ENCODE data around the gene DUSP28.

The DUSP28 gene

GRCh38 chr2:240575101-240575965 is 15.2 kb downstream of the DUSP28 start:
- no peaks in the 10 kb centered on the region for H3K27me3 ChIP-seq (ENCODE audit: control insufficient read depth in 1 of 2, insufficient read depth in 1 of 2, low read length in 2 of 2)
- peaks cover 30% of the 10 kb centered on the region for H3K4me1 ChIP-seq (ENCODE audit: control insufficient read depth, insufficient read depth, low read depth, low read length)
- H3K23ac ChIP-seq (ENCODE audit: low read length in 2 of 2), result no peak overlapping the region
- no peak overlapping the region for H2BK15ac ChIP-seq (ENCODE audit: low read depth, poor library complexity, severe bottlenecking)
- peaks cover 61% of the 10 kb centered on the region for H3K79me1 ChIP-seq (replicated peaks; ENCODE audit: low read length, poor library complexity, severe bottlenecking)
- H3K18ac ChIP-seq (ENCODE audit: low read depth in 1 of 2, low read length in 2 of 2), result no peak overlapping the region
- no peak overlapping the region for H3K9ac ChIP-seq (ENCODE audit: low read length)
- H4K8ac ChIP-seq (ENCODE audit: low read length), result no peak overlapping the region
- no peak overlapping the region for H2BK12ac ChIP-seq (ENCODE audit: low read length in 2 of 2)
- 94% methylated on average over 23 of the region's 23 CpGs for WGBS
- no peak overlapping the region for H3K4me2 ChIP-seq (ENCODE audit: low read length, poor library complexity, severe bottlenecking)
- no peak overlapping the region for H2AK5ac ChIP-seq (ENCODE audit: low read length, severe bottlenecking)
- no peak overlapping the region for H2BK120ac ChIP-seq (ENCODE audit: low read depth, low read length)
- no peak overlapping the region for H4K91ac ChIP-seq (ENCODE audit: low read length)
- H3K4me3 ChIP-seq (ENCODE audit: insufficient read depth in 1 of 2, low read depth in 1 of 2, low read length in 2 of 2), result no peak overlapping the region
- H3K36me3 ChIP-seq (ENCODE audit: control insufficient read depth in 1 of 2, insufficient read depth in 2 of 2, low read depth in 1 of 2, low read length in 2 of 2), result peaks cover 49 to 80% of the 10 kb centered on the region in 2 experiments
- H2BK5ac ChIP-seq (ENCODE audit: low read depth, low read length, poor library complexity, severe bottlenecking), result no peak overlapping the region
- no peak overlapping the region for H3K27ac ChIP-seq (ENCODE audit: low read length, poor library complexity, severe bottlenecking)
- no peak overlapping the region for H3K4ac ChIP-seq (ENCODE audit: low read depth in 1 of 2, low read length in 2 of 2)
- no peaks in the 10 kb centered on the region for H3K9me3 ChIP-seq (ENCODE audit: control insufficient read depth, low read length)
- H3K14ac ChIP-seq (ENCODE audit: low read length in 2 of 2), result no peak overlapping the region
- H2AFZ ChIP-seq (ENCODE audit: low read depth, low read length), result no peak overlapping the region
- no peak for DNase-seq

- Histone ChIP-seq H2BK15ac (ENCODE audit: low read depth, poor library complexity, severe bottlenecking) (no peak overlapping the region), H4K8ac (ENCODE audit: low read length) (no peak overlapping the region), H3K14ac (ENCODE audit: low read length in 2 of 2) (no peak overlapping the region), H2AK5ac (ENCODE audit: low read length, severe bottlenecking) (no peak overlapping the region), H3K4me2 (ENCODE audit: low read length, poor library complexity, severe bottlenecking) (no peak overlapping the region), H3K4me1 (ENCODE audit: control insufficient read depth, insufficient read depth, low read depth, low read length) (peaks cover 26% of the 10 kb centered on the region), H3K4ac (ENCODE audit: low read depth in 1 of 2, low read length in 2 of 2) (no peak overlapping the region), H2BK5ac (ENCODE audit: low read depth, low read length, poor library complexity, severe bottlenecking) (no peak overlapping the region), H3K4me3 (ENCODE audit: insufficient read depth in 1 of 2, low read depth in 1 of 2, low read length in 2 of 2) (no peak overlapping the region), H2BK12ac (ENCODE audit: low read length in 2 of 2) (no peak overlapping the region), H3K27me3 (ENCODE audit: control insufficient read depth in 1 of 2, insufficient read depth in 1 of 2, low read length in 2 of 2) (no peaks in the 10 kb centered on the region), H3K9me3 (ENCODE audit: control insufficient read depth, low read length) (no peaks in the 10 kb centered on the region), H3K23ac (ENCODE audit: low read length in 2 of 2) (no peak overlapping the region), H3K79me1 (replicated peaks; ENCODE audit: low read length, poor library complexity, severe bottlenecking) (peaks cover 58% of the 10 kb centered on the region), H3K9ac (ENCODE audit: low read length) (no peak overlapping the region), H2BK120ac (ENCODE audit: low read depth, low read length) (no peak overlapping the region), H3K18ac (ENCODE audit: low read depth in 1 of 2, low read length in 2 of 2) (no peak overlapping the region), H4K91ac (ENCODE audit: low read length) (no peak overlapping the region), H3K36me3 (ENCODE audit: control insufficient read depth in 1 of 2, insufficient read depth in 2 of 2, low read depth in 1 of 2, low read length in 2 of 2) (peaks cover 51 to 82% of the 10 kb centered on the region in 2 experiments), H2AFZ (ENCODE audit: low read depth, low read length) (no peak overlapping the region), H3K27ac (ENCODE audit: low read length, poor library complexity, severe bottlenecking) (no peak overlapping the region)
- no peak for DNase-seq
- WGBS, result 88% methylated on average over 6 of the region's 6 CpGs
These were observed 15.9 kb downstream of the DUSP28 start for GRCh38 chr2:240576036-240576435.

DNA sequence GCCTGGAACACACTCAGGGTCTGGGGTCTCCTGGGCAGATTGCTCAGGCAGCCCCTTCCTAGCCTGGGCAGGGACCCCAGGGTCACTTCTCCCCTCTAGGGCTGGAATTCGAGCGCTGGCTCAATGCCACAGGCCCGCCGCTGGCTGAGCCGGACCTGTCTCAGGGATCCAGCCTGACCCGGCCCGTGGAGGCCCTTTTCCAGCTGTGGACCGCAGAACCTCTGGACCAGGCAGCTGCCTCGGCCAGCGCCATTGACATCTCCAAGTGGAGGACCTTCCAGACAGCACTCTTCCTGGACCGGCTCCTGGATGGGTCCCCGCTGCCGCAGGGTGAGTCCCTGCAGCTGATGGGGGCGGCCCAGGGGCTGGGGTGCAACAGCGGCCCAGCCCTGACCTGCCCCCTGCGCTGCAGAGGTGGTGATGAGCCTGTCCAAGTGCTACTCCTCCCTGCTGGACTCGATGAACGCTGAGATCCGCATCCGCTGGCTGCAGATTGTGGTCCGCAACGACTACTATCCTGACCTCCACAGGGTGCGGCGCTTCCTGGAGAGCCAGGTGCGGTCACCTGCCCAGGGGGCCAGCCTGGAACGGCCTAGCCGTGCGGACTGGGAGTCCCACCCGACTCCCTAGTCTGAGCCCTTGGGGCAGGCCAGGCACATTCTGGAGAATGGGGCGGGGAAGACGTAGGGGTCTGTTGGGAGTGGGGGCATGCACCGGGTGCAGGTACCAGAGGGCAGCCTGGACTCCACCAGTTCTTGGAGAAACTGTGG is 16.5 kb downstream of the DUSP28 start:
- H3K18ac ChIP-seq (ENCODE audit: low read depth in 1 of 2, low read length in 2 of 2), result no peak overlapping the region
- H3K14ac ChIP-seq (ENCODE audit: low read length in 2 of 2), result no peak overlapping the region
- peaks cover 55% of the 10 kb centered on the region for H3K79me1 ChIP-seq (replicated peaks; ENCODE audit: low read length, poor library complexity, severe bottlenecking)
- H4K8ac ChIP-seq (ENCODE audit: low read length), result no peak overlapping the region
- H3K4ac ChIP-seq (ENCODE audit: low read depth in 1 of 2, low read length in 2 of 2), result no peak overlapping the region
- no peak overlapping the region for H3K9ac ChIP-seq (ENCODE audit: low read length)
- peaks cover 55 to 81% of the 10 kb centered on the region in 2 experiments for H3K36me3 ChIP-seq (ENCODE audit: control insufficient read depth in 1 of 2, insufficient read depth in 2 of 2, low read depth in 1 of 2, low read length in 2 of 2)
- no peak for DNase-seq
- no peak overlapping the region for H3K4me2 ChIP-seq (ENCODE audit: low read length, poor library complexity, severe bottlenecking)
- H3K4me3 ChIP-seq (ENCODE audit: insufficient read depth in 1 of 2, low read depth in 1 of 2, low read length in 2 of 2), result no peak overlapping the region
- H3K27ac ChIP-seq (ENCODE audit: low read length, poor library complexity, severe bottlenecking), result no peak overlapping the region
- H2BK12ac ChIP-seq (ENCODE audit: low read length in 2 of 2), result no peak overlapping the region
- H4K91ac ChIP-seq (ENCODE audit: low read length), result no peak overlapping the region
- no peak overlapping the region for H2AK5ac ChIP-seq (ENCODE audit: low read length, severe bottlenecking)
- H3K4me1 ChIP-seq (ENCODE audit: control insufficient read depth, insufficient read depth, low read depth, low read length), result peaks cover 25% of the 10 kb centered on the region
- WGBS, result 95% methylated on average over 32 of the region's 32 CpGs
- no peak overlapping the region for H2BK120ac ChIP-seq (ENCODE audit: low read depth, low read length)
- H2BK15ac ChIP-seq (ENCODE audit: low read depth, poor library complexity, severe bottlenecking), result no peak overlapping the region
- H2AFZ ChIP-seq (ENCODE audit: low read depth, low read length), result no peak overlapping the region
- no peaks in the 10 kb centered on the region for H3K9me3 ChIP-seq (ENCODE audit: control insufficient read depth, low read length)
- H3K27me3 ChIP-seq (ENCODE audit: control insufficient read depth in 1 of 2, insufficient read depth in 1 of 2, low read length in 2 of 2), result no peaks in the 10 kb centered on the region
- no peak overlapping the region for H2BK5ac ChIP-seq (ENCODE audit: low read depth, low read length, poor library complexity, severe bottlenecking)
- H3K23ac ChIP-seq (ENCODE audit: low read length in 2 of 2), result no peak overlapping the region
